ENCODE data around the gene DHRSX. TPM values are rescaled to one million over a fixed set of nuclear protein-coding genes. Genes with fewer than 3 reads are reported as not detected.

Gene DHRSX
- total and polyA plus RNA-seq, 2 of the 13 experiments (the other 11 are each of a cell fraction or from before 2014, with no cell fraction given): 15.5 to 24.3 TPM

DNA sequence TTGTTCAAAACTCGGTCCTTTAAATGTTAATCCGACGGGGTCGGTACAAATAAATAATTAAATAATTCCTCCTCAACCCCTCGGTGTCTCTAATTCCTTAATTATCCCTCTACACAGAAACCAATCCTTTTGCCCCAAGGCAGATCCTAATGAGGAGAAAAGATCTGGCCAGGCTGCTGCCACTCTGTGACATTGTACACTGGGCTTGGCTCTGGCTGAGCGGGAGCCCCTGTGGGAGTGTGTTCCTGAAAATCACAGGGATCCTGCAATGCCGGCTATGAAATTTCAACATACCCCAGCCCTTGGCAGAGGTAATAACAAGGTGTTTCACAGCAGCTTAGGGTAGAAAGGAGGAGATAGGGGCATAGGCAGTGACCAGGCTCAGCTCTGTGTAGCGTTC is 96.0 kb downstream of the DHRSX start:
- intact Hi-C loops (cut with micrococcal nuclease; ENCODE audit: unreplicated experiment) (loop anchor here (5.0 kb wide), 3 partner anchors 63 to 188 kb away; no protein-coding TSS in a partner anchor), in situ Hi-C loops (cut with HindIII; ENCODE audit: extremely low pct_ligation_motif_present, low pct_unique_long_range_greater_than_20kb) (no loop called here)
- CTCF ChIA-PET (ENCODE audit: low intra/inter-chr PET ratio, low total read pairs): no interaction called here
- no peak overlapping the region for H3K9ac ChIP-seq (ENCODE audit: insufficient read depth, low read depth, low read length)
- peaks cover 2 to 10% of the 10 kb centered on the region in 2 experiments; a peak in 2 of 5 replicates for H3K36me3 ChIP-seq (replicated peaks in 1 of 2; ENCODE audit: control insufficient read depth in 1 of 2, insufficient read depth in 2 of 2, low read length in 2 of 2)
- H3K4me1 ChIP-seq (ENCODE audit: insufficient read depth, low read length): peaks cover 49% of the 10 kb centered on the region
- H3K27ac ChIP-seq (ENCODE audit: extremely low read length, insufficient read depth, low read length): no peak overlapping the region
- no peaks in the 10 kb centered on the region for H3K79me2 ChIP-seq (ENCODE audit: insufficient read depth, low read length)
- BruUV-seq (replicated peaks): no TSS peak
- H3K4me2 ChIP-seq (ENCODE audit: low read depth, low read length): no peak overlapping the region
- no peak overlapping the region for H2AFZ ChIP-seq (ENCODE audit: low read length)
- FAIRE-seq (no peak), ATAC-seq (no peak), DNase-seq (ENCODE audit: low spot score) (no peak)
- no peaks in the 10 kb centered on the region for H3K27me3 ChIP-seq (ENCODE audit: control insufficient read depth in 1 of 2, insufficient read depth in 2 of 2, low read length in 2 of 2)
- no peak overlapping the region for H3K4me3 ChIP-seq (replicated peaks in 1 of 3; ENCODE audit: insufficient read depth in 1 of 3, low read depth in 2 of 3, low read length in 3 of 3)
- POLR2A ChIA-PET: no interaction called here
- H4K20me1 ChIP-seq (ENCODE audit: insufficient read depth, low read length): no peaks in the 10 kb centered on the region
- H3K9me3 ChIP-seq (ENCODE audit: low read length): peaks cover 9% of the 10 kb centered on the region
- no peak for TF ChIP-seq NFIC (IDR thresholded peaks at IDR 0.05; ENCODE audit: low read length)
- 93% methylated on average over 8 of the region's 8 CpGs for WGBS (ENCODE audit: low lambda C conversion rate)

DNA sequence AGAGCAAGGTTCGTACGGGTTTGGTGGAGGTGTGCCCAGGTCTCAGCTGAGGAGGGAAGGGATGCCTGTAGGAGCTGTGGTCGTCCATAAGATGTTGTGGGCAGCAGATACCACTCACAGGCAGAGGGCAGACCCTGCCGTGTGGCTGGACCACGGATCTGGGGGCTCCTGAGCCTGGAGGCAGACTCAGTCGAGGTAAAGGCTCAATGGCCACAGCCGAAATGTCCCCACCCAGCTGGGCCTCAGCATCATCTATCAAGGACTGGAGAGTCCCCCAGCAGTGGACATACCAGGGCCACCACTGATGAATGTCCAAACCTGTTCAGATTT is 98.5 kb downstream of the DHRSX start:
- no peaks in the 10 kb centered on the region for H3K27me3 ChIP-seq (ENCODE audit: control insufficient read depth in 1 of 2, insufficient read depth in 2 of 2, low read length in 2 of 2)
- no TSS peak for BruUV-seq (replicated peaks)
- ChIA-PET CTCF (ENCODE audit: low intra/inter-chr PET ratio, low total read pairs) (no interaction called here), POLR2A (no interaction called here)
- peak overlapping the region; percentile 75 for H3K9ac ChIP-seq (ENCODE audit: insufficient read depth, low read depth, low read length)
- peak overlapping the region; percentile 51 to 67 (median 57) for H3K4me3 ChIP-seq (replicated peaks in 1 of 3; ENCODE audit: insufficient read depth in 1 of 3, low read depth in 2 of 3, low read length in 3 of 3)
- 59% methylated on average over 4 of the region's 7 CpGs for WGBS (ENCODE audit: low lambda C conversion rate)
- H3K9me3 ChIP-seq (ENCODE audit: low read length): peaks cover 6% of the 10 kb centered on the region
- intact Hi-C loops (cut with micrococcal nuclease; ENCODE audit: unreplicated experiment) (loop anchor here (5.0 kb wide), 3 partner anchors 65 to 190 kb away; no protein-coding TSS in a partner anchor), in situ Hi-C loops (cut with HindIII; ENCODE audit: extremely low pct_ligation_motif_present, low pct_unique_long_range_greater_than_20kb) (no loop called here)
- H3K4me2 ChIP-seq (ENCODE audit: low read depth, low read length): peak overlapping the region; percentile 91
- H4K20me1 ChIP-seq (ENCODE audit: insufficient read depth, low read length): no peaks in the 10 kb centered on the region
- FAIRE-seq (no peak), ATAC-seq (no peak), DNase-seq (ENCODE audit: low spot score) (no peak)
- no peaks in the 10 kb centered on the region for H3K79me2 ChIP-seq (ENCODE audit: insufficient read depth, low read length)
- no peak overlapping the region for H2AFZ ChIP-seq (ENCODE audit: low read length)
- H3K27ac ChIP-seq (ENCODE audit: extremely low read length, insufficient read depth, low read length): peak overlapping the region; percentile 78
- H3K36me3 ChIP-seq (replicated peaks in 1 of 2; ENCODE audit: control insufficient read depth in 1 of 2, insufficient read depth in 2 of 2, low read length in 2 of 2): peaks cover 2 to 7% of the 10 kb centered on the region in 2 experiments; a peak in 2 of 5 replicates
- peaks cover 48% of the 10 kb centered on the region for H3K4me1 ChIP-seq (ENCODE audit: insufficient read depth, low read length)
- TF ChIP-seq ZFY (CRISPR knock-in tag; IDR thresholded peaks at IDR 0.05): no peak
- peak; percentile 32; the same call in 1 of the 2 replicates for TF ChIP-seq SRY (CRISPR knock-in tag; IDR thresholded peaks at IDR 0.05)
- 0 out of 2 replicates have a peak, but pooled peaks have one; percentile 10 for TF ChIP-seq DNMT1 (CRISPR knock-in tag; IDR thresholded peaks at IDR 0.05)
- 0 out of 2 replicates have a peak, but pooled peaks have one; percentile 3 for TF ChIP-seq YEATS4 (CRISPR knock-in tag; IDR thresholded peaks at IDR 0.05; ENCODE audit: borderline replicate concordance)
- TF ChIP-seq, protein P1, sequence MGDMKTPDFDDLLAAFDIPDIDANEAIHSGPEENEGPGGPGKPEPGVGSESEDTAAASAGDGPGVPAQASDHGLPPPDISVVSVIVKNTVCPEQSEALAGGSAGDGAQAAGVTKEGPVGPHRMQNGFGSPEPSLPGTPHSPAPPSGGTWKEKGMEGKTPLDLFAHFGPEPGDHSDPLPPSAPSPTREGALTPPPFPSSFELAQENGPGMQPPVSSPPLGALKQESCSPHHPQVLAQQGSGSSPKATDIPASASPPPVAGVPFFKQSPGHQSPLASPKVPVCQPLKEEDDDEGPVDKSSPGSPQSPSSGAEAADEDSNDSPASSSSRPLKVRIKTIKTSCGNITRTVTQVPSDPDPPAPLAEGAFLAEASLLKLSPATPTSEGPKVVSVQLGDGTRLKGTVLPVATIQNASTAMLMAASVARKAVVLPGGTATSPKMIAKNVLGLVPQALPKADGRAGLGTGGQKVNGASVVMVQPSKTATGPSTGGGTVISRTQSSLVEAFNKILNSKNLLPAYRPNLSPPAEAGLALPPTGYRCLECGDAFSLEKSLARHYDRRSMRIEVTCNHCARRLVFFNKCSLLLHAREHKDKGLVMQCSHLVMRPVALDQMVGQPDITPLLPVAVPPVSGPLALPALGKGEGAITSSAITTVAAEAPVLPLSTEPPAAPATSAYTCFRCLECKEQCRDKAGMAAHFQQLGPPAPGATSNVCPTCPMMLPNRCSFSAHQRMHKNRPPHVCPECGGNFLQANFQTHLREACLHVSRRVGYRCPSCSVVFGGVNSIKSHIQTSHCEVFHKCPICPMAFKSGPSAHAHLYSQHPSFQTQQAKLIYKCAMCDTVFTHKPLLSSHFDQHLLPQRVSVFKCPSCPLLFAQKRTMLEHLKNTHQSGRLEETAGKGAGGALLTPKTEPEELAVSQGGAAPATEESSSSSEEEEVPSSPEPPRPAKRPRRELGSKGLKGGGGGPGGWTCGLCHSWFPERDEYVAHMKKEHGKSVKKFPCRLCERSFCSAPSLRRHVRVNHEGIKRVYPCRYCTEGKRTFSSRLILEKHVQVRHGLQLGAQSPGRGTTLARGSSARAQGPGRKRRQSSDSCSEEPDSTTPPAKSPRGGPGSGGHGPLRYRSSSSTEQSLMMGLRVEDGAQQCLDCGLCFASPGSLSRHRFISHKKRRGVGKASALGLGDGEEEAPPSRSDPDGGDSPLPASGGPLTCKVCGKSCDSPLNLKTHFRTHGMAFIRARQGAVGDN (CRISPR knock-in tag; IDR thresholded peaks at IDR 0.05): peak; percentile 41
- no peak for TF ChIP-seq ZEB1 (IDR thresholded peaks at IDR 0.05; ENCODE audit: insufficient replicate concordance, low read depth)
- peak; percentile 11; the same call in 1 of the 2 replicates for TF ChIP-seq ZFP90 (CRISPR knock-in tag; IDR thresholded peaks at IDR 0.05; ENCODE audit: borderline replicate concordance)
- TF ChIP-seq ZNF543 (CRISPR knock-in tag; IDR thresholded peaks at IDR 0.05): no peak
- TF ChIP-seq NFIC (IDR thresholded peaks at IDR 0.05; ENCODE audit: low read length): no peak
- 0 out of 2 replicates have a peak, but pooled peaks have one; percentile 10 for TF ChIP-seq ZNF777 (CRISPR knock-in tag; IDR thresholded peaks at IDR 0.05)
- no peak for TF ChIP-seq GTF3A (CRISPR knock-in tag; conservative IDR thresholded peaks at IDR 0.05)
- TF ChIP-seq, protein P2, sequence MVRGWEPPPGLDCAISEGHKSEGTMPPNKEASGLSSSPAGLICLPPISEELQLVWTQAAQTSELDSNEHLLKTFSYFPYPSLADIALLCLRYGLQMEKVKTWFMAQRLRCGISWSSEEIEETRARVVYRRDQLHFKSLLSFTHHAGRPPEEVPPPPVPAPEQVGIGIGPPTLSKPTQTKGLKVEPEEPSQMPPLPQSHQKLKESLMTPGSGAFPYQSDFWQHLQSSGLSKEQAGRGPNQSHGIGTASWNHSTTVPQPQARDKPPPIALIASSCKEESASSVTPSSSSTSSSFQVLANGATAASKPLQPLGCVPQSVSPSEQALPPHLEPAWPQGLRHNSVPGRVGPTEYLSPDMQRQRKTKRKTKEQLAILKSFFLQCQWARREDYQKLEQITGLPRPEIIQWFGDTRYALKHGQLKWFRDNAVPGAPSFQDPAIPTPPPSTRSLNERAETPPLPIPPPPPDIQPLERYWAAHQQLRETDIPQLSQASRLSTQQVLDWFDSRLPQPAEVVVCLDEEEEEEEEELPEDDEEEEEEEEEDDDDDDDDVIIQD (CRISPR knock-in tag; IDR thresholded peaks at IDR 0.05; ENCODE audit: low read depth): no peak

Data from HepG2 (cell line).